GM12878 (cell line): ENCODE results near the gene ALG3. TPM values are rescaled to one million over a fixed set of nuclear protein-coding genes. Genes with fewer than 3 reads are reported as not detected.
A peak's percentile ranks its signal among the peaks of the same experiment; 100 is the strongest.

ENCODE experiments used
- BCLAF1 ChIP-seq: fragments of 450-650 bp; IDR thresholded peaks from 2 replicates; pipeline ENCODE4 v1.6.1; 2017; ENCODE audit warnings: antibody characterized with exemption, mild to moderate bottlenecking, moderate library complexity
- FOXM1 ChIP-seq: IDR thresholded peaks from 2 replicates; pipeline ENCODE4 v1.6.1; 2012; ENCODE audit warnings: low read depth, mild to moderate bottlenecking, inconsistent platforms, low read length, moderate library complexity
- HDGF ChIP-seq: fragments of 450-650 bp; IDR thresholded peaks from 2 replicates; pipeline ENCODE4 v1.6.1; 2016; ENCODE audit warnings: antibody characterized with exemption
- MLLT1 ChIP-seq: fragments of 450-650 bp; IDR thresholded peaks from 2 replicates; pipeline ENCODE4 v1.6.1; 2016; ENCODE audit warnings: mild to moderate bottlenecking
- MYB ChIP-seq: fragments of 150-350 bp; IDR thresholded peaks from 2 replicates; pipeline ENCODE4 v1.6.1; 2014; ENCODE audit warnings: mild to moderate bottlenecking, low read depth, low read length, borderline replicate concordance
- PAX8 ChIP-seq: fragments of 450-650 bp; IDR thresholded peaks from 2 replicates; pipeline ENCODE4 v1.6.1; 2017; ENCODE audit warnings: mild to moderate bottlenecking, moderate library complexity
- RAD21 ChIP-seq: IDR thresholded peaks from 2 replicates; pipeline ENCODE4 v1.6.1; 2011; ENCODE audit warnings: mild to moderate bottlenecking, low read depth, low read length, moderate library complexity; ENCODE audit not compliant: insufficient read depth
- RFX5 ChIP-seq: IDR thresholded peaks from 2 replicates; pipeline ENCODE4 v1.6.1; 2011; ENCODE audit warnings: low read depth, low read length, improper control_type of control experiment
- SIX5 ChIP-seq: IDR thresholded peaks from 2 replicates; pipeline ENCODE4 v1.6.1; 2011; ENCODE audit warnings: mild to moderate bottlenecking, low read depth, low read length, moderate library complexity; ENCODE audit not compliant: severe bottlenecking
- SREBF2 ChIP-seq: IDR thresholded peaks from 2 replicates; pipeline ENCODE4 v1.6.1; 2012; ENCODE audit warnings: mild to moderate bottlenecking, low read length
- TCF12 ChIP-seq: IDR thresholded peaks from 2 replicates; pipeline ENCODE4 v1.6.1; 2011; ENCODE audit warnings: low read depth, mild to moderate bottlenecking, low read length
- polyA plus RNA-seq, 11 experiments: library from polyadenylated mRNA; depleted of rRNA in 4 of 11; unstranded in 6 of 11; stranded (reverse) in 5 of 11; fragments of >200 nt; fragmentation: Nextera tagmentation in 4 of 11; fragmentation: Illumina TruSeq in 1 of 11; extraction: Ambion mirVana in 4 of 11; extraction: Trizol in 1 of 11; gene quantifications; 1 replicate in 1 of 11; 2 replicates in 10 of 11; pipeline versions ENCODE4 v1.2.1 to v1.2.3, GENCODE V29; 2011 to 2016; ENCODE audit warnings: inconsistent platforms in 2 of 11, missing spikeins in 2 of 11, low read depth in 1 of 11
- total RNA-seq, 4 experiments: library from RNA; depleted of rRNA in 3 of 4; stranded (reverse); fragments of >200 nt in 3 of 4; fragmentation: Illumina TruSeq in 1 of 4; extraction: Trizol in 1 of 4; gene quantifications; 2 replicates each; pipeline versions ENCODE4 v1.2.1 to v1.2.3, GENCODE V29; 2013 to 2021
- TF ChIP-seq, protein P1 (sequence below): fragments of 450-650 bp; formaldehyde crosslinking; IDR thresholded peaks from 2 replicates; pipeline ENCODE4 v1.5.0; 2022; ENCODE audit warnings: mild to moderate bottlenecking, missing genetic modification characterization

ALG3 gene
- total and polyA plus RNA-seq, 10 of the 15 experiments (the other 5 are each of a cell fraction or from before 2014, with no cell fraction given) = 13.6 to 84.7 (median 39.4) TPM

DNA sequence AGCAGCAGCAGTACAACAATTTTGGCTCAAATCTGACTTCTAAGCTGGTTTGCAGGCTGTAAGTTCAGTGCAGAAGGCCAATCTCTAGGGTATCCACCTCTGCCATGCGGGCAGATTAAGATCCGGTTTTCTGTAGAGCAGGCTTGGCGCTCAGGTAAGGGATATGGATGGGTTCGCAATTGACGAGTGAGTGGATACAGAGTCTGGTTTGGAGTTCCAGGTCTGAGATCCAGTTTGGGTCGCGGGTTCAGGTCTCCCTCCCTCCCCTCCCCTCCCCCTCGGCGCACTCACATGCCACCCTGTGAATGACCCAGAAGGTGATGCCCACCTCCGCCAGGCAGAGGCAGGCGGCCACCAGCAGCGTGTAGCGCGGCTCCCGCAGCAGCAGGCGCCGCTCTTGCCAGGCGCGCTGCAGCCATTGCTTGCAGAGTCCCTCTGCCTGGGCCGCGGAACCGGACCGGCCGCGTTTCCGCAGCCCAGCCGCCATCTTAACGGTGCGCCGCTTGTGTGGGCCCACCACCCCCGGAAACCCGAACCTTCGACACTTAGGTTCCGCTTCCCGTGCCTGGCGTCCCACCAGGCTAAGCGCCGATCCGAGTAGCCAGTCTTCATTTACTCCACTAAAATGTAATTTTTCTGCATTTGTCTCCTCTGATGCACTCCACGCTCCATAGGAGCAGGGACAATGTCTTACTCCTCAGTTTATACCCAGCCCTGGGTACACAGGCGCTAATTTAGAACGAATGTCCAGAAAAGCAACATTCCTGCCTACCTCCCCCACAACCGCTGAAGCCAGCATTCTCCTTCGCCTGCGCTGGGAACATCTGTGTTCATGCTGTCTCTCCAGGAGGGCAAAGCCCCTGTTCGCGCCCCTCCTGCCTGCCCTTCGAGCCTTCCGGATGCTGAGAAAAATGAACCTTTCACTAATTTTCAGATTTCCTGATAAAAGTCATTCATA lies at the start of gene ALG3 (continued):
- TF ChIP-seq BCLAF1 (no peak), HDGF (no peak), FOXM1 (no peak), SREBF2 (no peak), MLLT1 (no peak), RFX5 (no peak), SIX5 (peak; percentile 52), PAX8 (no peak), RAD21 (no peak), MYB (0 out of 2 replicates have a peak, but pooled peaks have one; percentile 30), TCF12 (0 out of 2 replicates have a peak, but pooled peaks have one; percentile 59)
- TF ChIP-seq, protein P1, sequence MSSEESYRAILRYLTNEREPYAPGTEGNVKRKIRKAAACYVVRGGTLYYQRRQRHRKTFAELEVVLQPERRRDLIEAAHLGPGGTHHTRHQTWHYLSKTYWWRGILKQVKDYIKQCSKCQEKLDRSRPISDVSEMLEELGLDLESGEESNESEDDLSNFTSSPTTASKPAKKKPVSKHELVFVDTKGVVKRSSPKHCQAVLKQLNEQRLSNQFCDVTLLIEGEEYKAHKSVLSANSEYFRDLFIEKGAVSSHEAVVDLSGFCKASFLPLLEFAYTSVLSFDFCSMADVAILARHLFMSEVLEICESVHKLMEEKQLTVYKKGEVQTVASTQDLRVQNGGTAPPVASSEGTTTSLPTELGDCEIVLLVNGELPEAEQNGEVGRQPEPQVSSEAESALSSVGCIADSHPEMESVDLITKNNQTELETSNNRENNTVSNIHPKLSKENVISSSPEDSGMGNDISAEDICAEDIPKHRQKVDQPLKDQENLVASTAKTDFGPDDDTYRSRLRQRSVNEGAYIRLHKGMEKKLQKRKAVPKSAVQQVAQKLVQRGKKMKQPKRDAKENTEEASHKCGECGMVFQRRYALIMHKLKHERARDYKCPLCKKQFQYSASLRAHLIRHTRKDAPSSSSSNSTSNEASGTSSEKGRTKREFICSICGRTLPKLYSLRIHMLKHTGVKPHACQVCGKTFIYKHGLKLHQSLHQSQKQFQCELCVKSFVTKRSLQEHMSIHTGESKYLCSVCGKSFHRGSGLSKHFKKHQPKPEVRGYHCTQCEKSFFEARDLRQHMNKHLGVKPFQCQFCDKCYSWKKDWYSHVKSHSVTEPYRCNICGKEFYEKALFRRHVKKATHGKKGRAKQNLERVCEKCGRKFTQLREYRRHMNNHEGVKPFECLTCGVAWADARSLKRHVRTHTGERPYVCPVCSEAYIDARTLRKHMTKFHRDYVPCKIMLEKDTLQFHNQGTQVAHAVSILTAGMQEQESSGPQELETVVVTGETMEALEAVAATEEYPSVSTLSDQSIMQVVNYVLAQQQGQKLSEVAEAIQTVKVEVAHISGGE (CRISPR knock-in tag) = peak; percentile 93
- TF ChIP-seq, all 136 proteins: peak for 53
